GM03348 (cell line): Measurements from ENCODE around the gene GRHPR.
"Not testable (repeated sequence)": the region's sequence is repeated elsewhere in the genome, so short reads cannot be mapped to it uniquely, and the experiment has no call there.

Source experiments
- DNase-seq: peaks from one replicate; pipeline ENCODE4 v3.0.0; 2012; ENCODE audit warnings: low spot score

Gene GRHPR

GRCh38 chr9:37422289-37423104, at the start of gene GRHPR:
Gene GRHPR (plus strand): TSS chr9:37422696. CDS start chr9:37422751, 55 bp downstream.
- peak; percentile 96 for DNase-seq

- DNase-seq = no peak
Observed at GRCh38 chr9:37372839-37373238, 49.7 kb upstream of the GRHPR start.

- DNase-seq = no peak
Observed at GRCh38 chr9:37373621-37374020, 48.9 kb upstream of the GRHPR start.

- DNase-seq = no peak
Observed at GRCh38 chr9:37374892-37375291, 47.6 kb upstream of the GRHPR start.

- DNase-seq = no peak
Observed at GRCh38 chr9:37377688-37378612, 44.5 kb upstream of the GRHPR start.

- DNase-seq = no peak
Observed at GRCh38 chr9:37378613-37379004, 43.9 kb upstream of the GRHPR start.

- no peak for DNase-seq
Observed at GRCh38 chr9:37379835-37380234, 42.7 kb upstream of the GRHPR start.

- DNase-seq = no peak
Observed at GRCh38 chr9:37380570-37380969, 41.9 kb upstream of the GRHPR start.

GRCh38 chr9:37381094-37381741, 41.3 kb upstream of the GRHPR start:
- no peak for DNase-seq

GRCh38 chr9:37382161-37382981, 40.1 kb upstream of the GRHPR start:
- DNase-seq = no peak

- DNase-seq = no peak
Observed at GRCh38 chr9:37382982-37383357, 39.5 kb upstream of the GRHPR start.

GRCh38 chr9:37383393-37383792, 39.1 kb upstream of the GRHPR start:
- no peak for DNase-seq

- DNase-seq = no peak
Observed at GRCh38 chr9:37383876-37384746, 38.4 kb upstream of the GRHPR start.

GRCh38 chr9:37385286-37385685, 37.2 kb upstream of the GRHPR start:
- no peak for DNase-seq

- DNase-seq = no peak
Observed at GRCh38 chr9:37386988-37387387, 35.5 kb upstream of the GRHPR start.

GRCh38 chr9:37390759-37391158, 31.7 kb upstream of the GRHPR start:
- DNase-seq = no peak

GRCh38 chr9:37392272-37392671, 30.2 kb upstream of the GRHPR start:
- DNase-seq = no peak

GRCh38 chr9:37395229-37395628, 27.3 kb upstream of the GRHPR start:
- no peak for DNase-seq

GRCh38 chr9:37395663-37396062, 26.8 kb upstream of the GRHPR start:
- DNase-seq = no peak

- DNase-seq = not testable (repeated sequence)
Observed at GRCh38 chr9:37397948-37398347, 24.5 kb upstream of the GRHPR start.
